ENCODE data around the gene C1orf159.

Gene C1orf159

GRCh38 chr1:1132042-1132950 is 16.4 kb upstream of the C1orf159 start:
- POLR2A ChIA-PET = no interaction called here
- CTCF ChIA-PET = no interaction called here
- Histone ChIP-seq H3K9me3 (ENCODE audit: control extremely low read depth in 1 of 5, control insufficient read depth in 4 of 5, insufficient read depth in 2 of 5, low read depth in 1 of 5, low read length in 4 of 5) (peaks cover 0 to 4% (median 0%) of the 10 kb centered on the region in 5 experiments), H3K4me1 (ENCODE audit: control extremely low read depth in 1 of 4, control insufficient read depth in 4 of 4, insufficient read depth in 4 of 4, low read length in 3 of 4) (peaks cover 0 to 15% (median 14%) of the 10 kb centered on the region in 4 experiments), H3K4me3 (ENCODE audit: control insufficient read depth in 1 of 7, extremely low read depth in 1 of 7, insufficient read depth in 4 of 7, low read depth in 2 of 7, low read length in 6 of 7) (no peak overlapping the region), H3K36me3 (ENCODE audit: control insufficient read depth in 4 of 4, insufficient read depth in 4 of 4, low read length in 3 of 4) (no peaks in the 10 kb centered on the region), H3K27ac (ENCODE audit: insufficient read depth in 1 of 2, low read depth in 1 of 2, low read length in 2 of 2, poor library complexity in 1 of 2, severe bottlenecking in 2 of 2) (no peak overlapping the region), H3K27me3 (replicated peaks in 2 of 5; ENCODE audit: control insufficient read depth in 4 of 5, insufficient read depth in 5 of 5, low read length in 4 of 5) (no peaks in the 10 kb centered on the region)
- DNase-seq = no peak
- WGBS (ENCODE audit: insufficient coverage) = 92% methylated on average over 45 of the region's 48 CpGs

- peaks cover 0 to 4% (median 0%) of the 10 kb centered on the region in 5 experiments for H3K9me3 ChIP-seq (ENCODE audit: control extremely low read depth in 1 of 5, control insufficient read depth in 4 of 5, insufficient read depth in 2 of 5, low read depth in 1 of 5, low read length in 4 of 5)
- H3K36me3 ChIP-seq (ENCODE audit: control insufficient read depth in 4 of 4, insufficient read depth in 4 of 4, low read length in 3 of 4) = no peaks in the 10 kb centered on the region
- H3K4me3 ChIP-seq (ENCODE audit: control insufficient read depth in 1 of 7, extremely low read depth in 1 of 7, insufficient read depth in 4 of 7, low read depth in 2 of 7, low read length in 6 of 7) = no peak overlapping the region
- no peaks in the 10 kb centered on the region for H3K27me3 ChIP-seq (replicated peaks in 2 of 5; ENCODE audit: control insufficient read depth in 4 of 5, insufficient read depth in 5 of 5, low read length in 4 of 5)
- WGBS (ENCODE audit: insufficient coverage) = 93% methylated on average over 38 of the region's 43 CpGs
- no peak for DNase-seq
- H3K4me1 ChIP-seq (ENCODE audit: control extremely low read depth in 1 of 4, control insufficient read depth in 4 of 4, insufficient read depth in 4 of 4, low read length in 3 of 4) = no peaks in the 10 kb centered on the region
- ChIA-PET POLR2A (no interaction called here), CTCF (interaction anchor here (1.0 to 1.5 kb wide), 4 partner anchors 13 to 157 kb away, joined by 3 to 4 read pairs (median 4); no protein-coding TSS in a partner anchor)
- no peak overlapping the region for H3K27ac ChIP-seq (ENCODE audit: insufficient read depth in 1 of 2, low read depth in 1 of 2, low read length in 2 of 2, poor library complexity in 1 of 2, severe bottlenecking in 2 of 2)
These were observed 14.6 kb upstream of the C1orf159 start for GRCh38 chr1:1130206-1131120.

GRCh38 chr1:1129381-1129821 is 13.5 kb upstream of the C1orf159 start:
- CTCF ChIA-PET = interaction anchor here (1.0 to 1.5 kb wide), 4 partner anchors 12 to 158 kb away, joined by 3 to 4 read pairs (median 4); no protein-coding TSS in a partner anchor
- no peak overlapping the region for H3K27ac ChIP-seq (ENCODE audit: insufficient read depth in 1 of 2, low read depth in 1 of 2, low read length in 2 of 2, poor library complexity in 1 of 2, severe bottlenecking in 2 of 2)
- H3K27me3 ChIP-seq (replicated peaks in 2 of 5; ENCODE audit: control insufficient read depth in 4 of 5, insufficient read depth in 5 of 5, low read length in 4 of 5) = no peaks in the 10 kb centered on the region
- H3K9me3 ChIP-seq (ENCODE audit: control extremely low read depth in 1 of 5, control insufficient read depth in 4 of 5, insufficient read depth in 2 of 5, low read depth in 1 of 5, low read length in 4 of 5) = peaks cover 0 to under 1% (median 0%) of the 10 kb centered on the region in 5 experiments
- H3K4me3 ChIP-seq (ENCODE audit: control insufficient read depth in 1 of 7, extremely low read depth in 1 of 7, insufficient read depth in 4 of 7, low read depth in 2 of 7, low read length in 6 of 7) = no peak overlapping the region
- 94% methylated on average over 19 of the region's 19 CpGs for WGBS (ENCODE audit: insufficient coverage)
- POLR2A ChIA-PET = no interaction called here
- no peaks in the 10 kb centered on the region for H3K4me1 ChIP-seq (ENCODE audit: control extremely low read depth in 1 of 4, control insufficient read depth in 4 of 4, insufficient read depth in 4 of 4, low read length in 3 of 4)
- no peak for DNase-seq
- H3K36me3 ChIP-seq (ENCODE audit: control insufficient read depth in 4 of 4, insufficient read depth in 4 of 4, low read length in 3 of 4) = no peaks in the 10 kb centered on the region

GRCh38 chr1:1128454-1129139 is 12.7 kb upstream of the C1orf159 start:
- peaks cover 0 to 1% (median under 1%) of the 10 kb centered on the region in 4 experiments for H3K4me1 ChIP-seq (ENCODE audit: control extremely low read depth in 1 of 4, control insufficient read depth in 4 of 4, insufficient read depth in 4 of 4, low read length in 3 of 4)
- CTCF ChIA-PET = interaction anchor here (1.5 kb wide), 1 partner anchor 22 kb away, joined by 4 read pairs; no protein-coding TSS in a partner anchor
- POLR2A ChIA-PET = no interaction called here

GRCh38 chr1:1127551-1128451 is 11.9 kb upstream of the C1orf159 start:
- no peak for DNase-seq
- peaks cover 0 to 5% (median 0%) of the 10 kb centered on the region in 5 experiments for H3K9me3 ChIP-seq (ENCODE audit: control extremely low read depth in 1 of 5, control insufficient read depth in 4 of 5, insufficient read depth in 2 of 5, low read depth in 1 of 5, low read length in 4 of 5)
- H3K36me3 ChIP-seq (ENCODE audit: control insufficient read depth in 4 of 4, insufficient read depth in 4 of 4, low read length in 3 of 4) = no peaks in the 10 kb centered on the region
- no peak overlapping the region for H3K4me3 ChIP-seq (ENCODE audit: control insufficient read depth in 1 of 7, extremely low read depth in 1 of 7, insufficient read depth in 4 of 7, low read depth in 2 of 7, low read length in 6 of 7)
- CTCF ChIA-PET = no interaction called here
- POLR2A ChIA-PET = no interaction called here
- H3K27ac ChIP-seq (ENCODE audit: insufficient read depth in 1 of 2, low read depth in 1 of 2, low read length in 2 of 2, poor library complexity in 1 of 2, severe bottlenecking in 2 of 2) = no peak overlapping the region
- H3K4me1 ChIP-seq (ENCODE audit: control extremely low read depth in 1 of 4, control insufficient read depth in 4 of 4, insufficient read depth in 4 of 4, low read length in 3 of 4) = peaks cover 0 to 9% (median 2%) of the 10 kb centered on the region in 4 experiments
- WGBS (ENCODE audit: insufficient coverage) = 94% methylated on average over 34 of the region's 45 CpGs
- H3K27me3 ChIP-seq (replicated peaks in 2 of 5; ENCODE audit: control insufficient read depth in 4 of 5, insufficient read depth in 5 of 5, low read length in 4 of 5) = peaks cover 0 to 4% (median 0%) of the 10 kb centered on the region in 5 experiments

More at GRCh38 chr1:1128454-1129139, 12.7 kb upstream of the C1orf159 start:
- H3K27ac ChIP-seq (ENCODE audit: insufficient read depth in 1 of 2, low read depth in 1 of 2, low read length in 2 of 2, poor library complexity in 1 of 2, severe bottlenecking in 2 of 2) = no peak overlapping the region
- H3K27me3 ChIP-seq (replicated peaks in 2 of 5; ENCODE audit: control insufficient read depth in 4 of 5, insufficient read depth in 5 of 5, low read length in 4 of 5) = peaks cover 0 to 3% (median 0%) of the 10 kb centered on the region in 5 experiments
- H3K9me3 ChIP-seq (ENCODE audit: control extremely low read depth in 1 of 5, control insufficient read depth in 4 of 5, insufficient read depth in 2 of 5, low read depth in 1 of 5, low read length in 4 of 5) = peaks cover 0 to 5% (median 0%) of the 10 kb centered on the region in 5 experiments
- WGBS (ENCODE audit: insufficient coverage) = 96% methylated on average over 24 of the region's 32 CpGs
- DNase-seq = no peak
- H3K4me3 ChIP-seq (ENCODE audit: control insufficient read depth in 1 of 7, extremely low read depth in 1 of 7, insufficient read depth in 4 of 7, low read depth in 2 of 7, low read length in 6 of 7) = no peak overlapping the region
- H3K36me3 ChIP-seq (ENCODE audit: control insufficient read depth in 4 of 4, insufficient read depth in 4 of 4, low read length in 3 of 4) = no peaks in the 10 kb centered on the region

GRCh38 chr1:1125945-1126344 is 10.1 kb upstream of the C1orf159 start:
- Histone ChIP-seq H3K36me3 (ENCODE audit: control insufficient read depth in 4 of 4, insufficient read depth in 4 of 4, low read length in 3 of 4) (no peaks in the 10 kb centered on the region), H3K9me3 (ENCODE audit: control extremely low read depth in 1 of 5, control insufficient read depth in 4 of 5, insufficient read depth in 2 of 5, low read depth in 1 of 5, low read length in 4 of 5) (peaks cover 0 to 5% (median 0%) of the 10 kb centered on the region in 5 experiments), H3K27me3 (replicated peaks in 2 of 5; ENCODE audit: control insufficient read depth in 4 of 5, insufficient read depth in 5 of 5, low read length in 4 of 5) (peaks cover 0 to 6% (median 0%) of the 10 kb centered on the region in 5 experiments), H3K4me1 (ENCODE audit: control extremely low read depth in 1 of 4, control insufficient read depth in 4 of 4, insufficient read depth in 4 of 4, low read length in 3 of 4) (peaks cover 0 to 20% (median 11%) of the 10 kb centered on the region in 4 experiments), H3K27ac (ENCODE audit: insufficient read depth in 1 of 2, low read depth in 1 of 2, low read length in 2 of 2, poor library complexity in 1 of 2, severe bottlenecking in 2 of 2) (no peak overlapping the region), H3K4me3 (ENCODE audit: control insufficient read depth in 1 of 7, extremely low read depth in 1 of 7, insufficient read depth in 4 of 7, low read depth in 2 of 7, low read length in 6 of 7) (no peak overlapping the region)
- ChIA-PET CTCF (interaction anchor here (0.7 kb wide), 1 partner anchor 93 kb away, joined by 3 read pairs; no protein-coding TSS in a partner anchor), POLR2A (no interaction called here)
- no peak for DNase-seq
- 95% methylated on average over 17 of the region's 18 CpGs for WGBS (ENCODE audit: insufficient coverage)
